Stimulated activated CD4-positive, alpha-beta T cell treated with anti-CD3 and anti-CD28 coated beads, TNF-alpha, amount 100 ng/mL, for 48 hours (primary cell): ENCODE measurements around the gene FKBP6.
"Not testable (repeated sequence)": the region's sequence is repeated elsewhere in the genome, so short reads cannot be mapped to it uniquely, and the experiment has no call there.

ENCODE experiments used
- DNase-seq, 3 donors: peaks; one replicate each; pipeline ENCODE4 v3.0.0-alpha.2; 2020; ENCODE audit warnings: low read depth in 3 of 3

The FKBP6 gene

GRCh38 chr7:73395538-73396503 is 67.9 kb downstream of the FKBP6 start:
- no peak for DNase-seq

- DNase-seq: no peak
These were observed 69.7 kb downstream of the FKBP6 start for GRCh38 chr7:73397521-73398281.

- DNase-seq: peak in 2 of 3 donors; percentile 38 to 60
These were observed 71.5 kb downstream of the FKBP6 start for GRCh38 chr7:73399185-73400050.

GRCh38 chr7:73404860-73405259 is 76.9 kb downstream of the FKBP6 start:
- DNase-seq: not testable (repeated sequence)
